Effector memory CD8-positive, alpha-beta T cell (primary cell): Measurements from ENCODE around the gene ADAMTS20.

ENCODE experiments used
- ATAC-seq: fragments of 150-1000 bp; cut with Tn5 transposase; replicated peaks from 2 replicates; pipeline ENCODE4 v1.10.0; 2021; ENCODE audit warnings: mild to moderate bottlenecking, moderate library complexity
- DNase-seq, 3 experiments: peaks; one replicate each; pipeline ENCODE4 v3.0.0; 2021
- H3K27ac Mint-ChIP-seq, 2 donors: one replicate each; pipeline ENCODE4 v1.8.0; 2022; ENCODE audit warnings: mild to moderate bottlenecking in 2 of 2, mixed read lengths in 2 of 2, moderate library complexity in 2 of 2
- H3K27me3 Mint-ChIP-seq, 2 donors: one replicate each; pipeline ENCODE4 v1.8.0; 2022; ENCODE audit warnings: mixed read lengths in 2 of 2
- H3K36me3 Mint-ChIP-seq: one replicate; pipeline ENCODE4 v1.8.0; 2022; ENCODE audit warnings: mild to moderate bottlenecking, moderate library complexity, mixed read lengths; ENCODE audit not compliant: insufficient read depth
- H3K4me1 Mint-ChIP-seq, 2 donors: one replicate each; pipeline ENCODE4 v1.8.0; 2022; ENCODE audit warnings: low read depth in 2 of 2, mixed read lengths in 2 of 2
- H3K4me3 Mint-ChIP-seq, 2 donors: one replicate each; pipeline ENCODE4 v1.8.0; 2022; ENCODE audit warnings: mild to moderate bottlenecking in 2 of 2, mixed read lengths in 2 of 2, moderate library complexity in 2 of 2
- H3K9me3 Mint-ChIP-seq, 2 donors: one replicate each; pipeline ENCODE4 v1.8.0; 2022; ENCODE audit warnings: mixed read lengths in 2 of 2

Gene ADAMTS20

GRCh38 chr12:43436597-43436996 lies 115.4 kb downstream of the ADAMTS20 start:
- no peak overlapping the region for H3K27ac Mint-ChIP-seq
- H3K9me3 Mint-ChIP-seq, result no peaks in the 10 kb centered on the region
- H3K4me1 Mint-ChIP-seq, result no peaks in the 10 kb centered on the region
- DNase-seq (no peak), ATAC-seq (no peak)
- no peaks in the 10 kb centered on the region for H3K36me3 Mint-ChIP-seq
- no peak overlapping the region for H3K4me3 Mint-ChIP-seq
- H3K27me3 Mint-ChIP-seq, result no peaks in the 10 kb centered on the region

- no peak for DNase-seq
- no peaks in the 10 kb centered on the region for H3K9me3 Mint-ChIP-seq
- no peak overlapping the region for H3K27ac Mint-ChIP-seq
- no peaks in the 10 kb centered on the region for H3K36me3 Mint-ChIP-seq
- H3K4me3 Mint-ChIP-seq, result no peak overlapping the region
- no peaks in the 10 kb centered on the region for H3K27me3 Mint-ChIP-seq
- no peak for ATAC-seq
- no peaks in the 10 kb centered on the region for H3K4me1 Mint-ChIP-seq
Measured at GRCh38 chr12:43434614-43435013, 117.4 kb downstream of the ADAMTS20 start.

- H3K27me3 Mint-ChIP-seq, result no peaks in the 10 kb centered on the region
- H3K27ac Mint-ChIP-seq, result no peak overlapping the region
- H3K36me3 Mint-ChIP-seq, result no peaks in the 10 kb centered on the region
- H3K9me3 Mint-ChIP-seq, result no peaks in the 10 kb centered on the region
- no peaks in the 10 kb centered on the region for H3K4me1 Mint-ChIP-seq
- DNase-seq, result no peak
- H3K4me3 Mint-ChIP-seq, result no peak overlapping the region
- ATAC-seq, result no peak
Measured at GRCh38 chr12:43428088-43428600, 123.9 kb downstream of the ADAMTS20 start.

- Mint-ChIP-seq H3K27me3 (no peaks in the 10 kb centered on the region), H3K9me3 (no peaks in the 10 kb centered on the region), H3K36me3 (no peaks in the 10 kb centered on the region), H3K4me3 (no peak overlapping the region), H3K4me1 (no peaks in the 10 kb centered on the region), H3K27ac (no peak overlapping the region)
- ATAC-seq (no peak), DNase-seq (no peak)
Measured at GRCh38 chr12:43425361-43425760, 126.6 kb downstream of the ADAMTS20 start.

DNA sequence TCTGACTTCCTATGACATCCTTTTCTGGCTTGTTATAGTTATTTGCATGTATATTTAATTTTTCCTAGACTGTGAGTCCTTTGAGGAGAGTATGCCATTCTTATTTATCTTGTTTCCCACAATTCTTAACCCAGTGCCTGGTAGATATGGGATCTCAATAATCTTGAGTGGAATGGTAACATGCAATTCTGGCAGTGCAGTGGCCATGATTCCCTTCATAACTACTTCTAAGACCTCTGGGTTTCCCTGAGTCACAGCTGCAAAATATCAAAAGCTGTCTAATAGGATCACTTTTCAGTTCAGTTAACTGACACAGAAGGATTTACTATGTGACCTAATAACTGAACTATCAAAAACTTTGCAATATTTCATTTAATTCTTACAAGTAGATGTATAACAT lies 135.0 kb downstream of the ADAMTS20 start:
- Mint-ChIP-seq H3K4me3 (no peak overlapping the region), H3K27me3 (no peaks in the 10 kb centered on the region), H3K4me1 (no peaks in the 10 kb centered on the region), H3K36me3 (no peaks in the 10 kb centered on the region), H3K27ac (no peak overlapping the region), H3K9me3 (peaks cover 0 to 3% of the 10 kb centered on the region in 2 donors)
- no peak for DNase-seq
- no peak for ATAC-seq

DNA sequence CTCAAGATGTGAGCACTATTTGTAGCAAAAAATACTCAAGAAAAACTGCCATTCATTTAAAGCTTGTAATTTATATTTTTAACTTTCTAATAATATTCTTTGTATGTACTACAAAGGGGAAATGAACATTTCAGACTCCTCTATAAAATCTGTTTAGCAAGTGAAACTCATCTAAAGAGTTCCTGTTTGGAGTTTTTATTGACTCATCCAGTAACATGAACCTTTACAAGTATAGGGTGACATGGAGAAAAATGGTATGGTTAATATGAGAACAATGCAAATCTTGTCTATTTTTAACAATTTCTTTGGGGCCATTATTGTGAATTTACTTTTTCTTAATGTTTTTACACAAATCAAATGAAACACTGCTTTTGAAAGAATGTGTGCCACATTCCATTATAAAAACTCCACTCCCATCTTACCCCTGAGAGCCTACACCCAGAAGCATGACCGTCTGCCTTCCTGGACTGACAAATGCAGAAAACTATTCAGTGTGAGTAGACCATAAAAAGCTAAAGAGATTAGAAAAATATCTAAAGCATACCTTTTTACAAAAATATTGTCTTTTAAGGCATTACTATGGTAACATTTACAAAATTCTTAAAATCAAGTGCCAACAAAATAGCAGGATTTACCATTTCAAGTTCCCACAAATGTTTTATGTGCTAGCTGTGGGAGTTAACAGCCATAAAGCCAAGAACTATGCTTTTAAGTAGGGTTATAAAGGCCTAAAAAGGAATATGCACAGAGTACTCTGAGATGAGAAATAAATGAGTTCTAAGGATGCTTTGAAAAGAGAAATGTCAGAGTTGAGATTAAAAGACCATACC lies 144.0 kb downstream of the ADAMTS20 start:
- DNase-seq, result no peak
- no peak overlapping the region for H3K4me3 Mint-ChIP-seq
- no peak for ATAC-seq

GRCh38 chr12:43406801-43407200 lies 145.2 kb downstream of the ADAMTS20 start:
- no peaks in the 10 kb centered on the region for H3K9me3 Mint-ChIP-seq
- no peaks in the 10 kb centered on the region for H3K27me3 Mint-ChIP-seq
- DNase-seq (no peak), ATAC-seq (no peak)
- H3K4me3 Mint-ChIP-seq, result no peak overlapping the region
- H3K36me3 Mint-ChIP-seq, result no peaks in the 10 kb centered on the region
- no peak overlapping the region for H3K27ac Mint-ChIP-seq
- no peaks in the 10 kb centered on the region for H3K4me1 Mint-ChIP-seq

More for the DNA sequence above, 144.0 kb downstream of the ADAMTS20 start:
- no peaks in the 10 kb centered on the region for H3K9me3 Mint-ChIP-seq
- no peak overlapping the region for H3K27ac Mint-ChIP-seq
- no peaks in the 10 kb centered on the region for H3K36me3 Mint-ChIP-seq
- H3K27me3 Mint-ChIP-seq, result no peaks in the 10 kb centered on the region
- no peaks in the 10 kb centered on the region for H3K4me1 Mint-ChIP-seq

- Mint-ChIP-seq H3K36me3 (no peaks in the 10 kb centered on the region), H3K4me1 (no peaks in the 10 kb centered on the region), H3K27ac (no peak overlapping the region), H3K4me3 (no peak overlapping the region), H3K27me3 (no peaks in the 10 kb centered on the region), H3K9me3 (peaks cover 0 to 1% of the 10 kb centered on the region in 2 donors)
- no peak for ATAC-seq
- DNase-seq, result no peak
Measured at GRCh38 chr12:43402436-43402835, 149.6 kb downstream of the ADAMTS20 start.

- no peak for ATAC-seq
- no peaks in the 10 kb centered on the region for H3K4me1 Mint-ChIP-seq
Measured at GRCh38 chr12:43401096-43401495, 150.9 kb downstream of the ADAMTS20 start.

GRCh38 chr12:43396671-43397070 lies 155.3 kb downstream of the ADAMTS20 start:
- Mint-ChIP-seq H3K36me3 (no peaks in the 10 kb centered on the region), H3K9me3 (peaks cover 0 to 3% of the 10 kb centered on the region in 2 donors), H3K4me3 (no peak overlapping the region), H3K27ac (no peak overlapping the region), H3K4me1 (no peaks in the 10 kb centered on the region), H3K27me3 (no peaks in the 10 kb centered on the region)
- ATAC-seq (no peak), DNase-seq (no peak)

More at GRCh38 chr12:43401096-43401495, 150.9 kb downstream of the ADAMTS20 start:
- Mint-ChIP-seq H3K36me3 (no peaks in the 10 kb centered on the region), H3K9me3 (peaks cover 0 to 1% of the 10 kb centered on the region in 2 donors), H3K27ac (no peak overlapping the region), H3K4me3 (no peak overlapping the region), H3K27me3 (no peaks in the 10 kb centered on the region)
- DNase-seq, result no peak

- no peak for DNase-seq
- Mint-ChIP-seq H3K4me3 (no peak overlapping the region), H3K9me3 (peaks cover 0 to 5% of the 10 kb centered on the region in 2 donors), H3K27ac (no peak overlapping the region), H3K27me3 (no peaks in the 10 kb centered on the region), H3K36me3 (no peaks in the 10 kb centered on the region), H3K4me1 (no peaks in the 10 kb centered on the region)
- no peak for ATAC-seq
Measured at GRCh38 chr12:43392116-43392515, 159.9 kb downstream of the ADAMTS20 start.

DNA sequence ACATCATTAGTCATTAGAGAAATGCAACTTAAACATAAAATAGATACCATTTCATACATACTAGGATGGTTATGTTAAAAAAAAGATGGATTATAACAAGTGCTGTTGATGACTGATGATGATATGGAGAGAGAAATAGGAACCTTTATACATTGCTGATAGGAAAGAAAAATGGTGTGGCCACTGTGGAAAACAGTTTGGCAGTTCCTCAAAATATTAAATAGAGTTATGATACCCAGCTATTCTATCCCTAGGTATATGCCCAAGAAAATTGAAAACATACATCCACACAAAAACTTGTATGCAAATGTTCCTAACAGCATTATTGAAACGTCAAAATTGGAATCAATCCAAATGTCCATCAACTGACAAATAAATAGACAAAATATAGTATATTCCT lies 170.1 kb downstream of the ADAMTS20 start:
- no peaks in the 10 kb centered on the region for H3K4me1 Mint-ChIP-seq
- ATAC-seq (no peak), DNase-seq (no peak)
- H3K27ac Mint-ChIP-seq, result no peak overlapping the region
- H3K36me3 Mint-ChIP-seq, result no peaks in the 10 kb centered on the region
- H3K9me3 Mint-ChIP-seq, result peaks cover 9 to 15% of the 10 kb centered on the region in 2 donors
- no peaks in the 10 kb centered on the region for H3K27me3 Mint-ChIP-seq
- H3K4me3 Mint-ChIP-seq, result no peak overlapping the region

- Mint-ChIP-seq H3K27me3 (no peaks in the 10 kb centered on the region), H3K4me3 (no peak overlapping the region), H3K36me3 (no peaks in the 10 kb centered on the region), H3K27ac (no peak overlapping the region), H3K9me3 (peaks cover 2% of the 10 kb centered on the region in 2 donors), H3K4me1 (no peaks in the 10 kb centered on the region)
- DNase-seq (no peak), ATAC-seq (no peak)
Measured at GRCh38 chr12:43378448-43378847, 173.6 kb downstream of the ADAMTS20 start.

DNA sequence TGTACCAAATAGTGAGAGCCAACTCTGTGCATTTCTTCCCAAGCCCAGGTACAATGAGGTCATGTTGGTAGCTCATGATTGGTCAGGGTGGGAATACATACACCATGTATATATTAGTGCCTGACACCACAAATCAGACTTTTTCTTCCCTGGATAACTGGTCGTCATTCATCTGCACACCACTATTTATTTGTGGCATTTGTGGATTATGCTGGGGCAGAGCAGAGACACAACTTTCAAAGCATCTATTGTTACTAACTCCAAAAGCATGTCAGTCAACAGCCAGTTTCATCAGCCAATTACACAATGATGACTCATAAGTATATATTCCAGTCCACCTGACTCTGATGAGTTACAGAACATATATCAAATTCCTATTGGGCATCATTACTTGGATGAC lies 181.7 kb downstream of the ADAMTS20 start:
- Mint-ChIP-seq H3K9me3 (no peaks in the 10 kb centered on the region), H3K36me3 (no peaks in the 10 kb centered on the region), H3K27me3 (no peaks in the 10 kb centered on the region), H3K27ac (no peak overlapping the region), H3K4me3 (no peak overlapping the region), H3K4me1 (no peaks in the 10 kb centered on the region)
- ATAC-seq, result no peak
- no peak for DNase-seq
